Fibroblast of skin of right quadriceps (primary cell): ENCODE measurements around the gene FKBP2.

Experiments used
- DNase-seq: peaks from one replicate; pipeline ENCODE4 v3.0.0-alpha.2; 2013

The FKBP2 gene

DNA sequence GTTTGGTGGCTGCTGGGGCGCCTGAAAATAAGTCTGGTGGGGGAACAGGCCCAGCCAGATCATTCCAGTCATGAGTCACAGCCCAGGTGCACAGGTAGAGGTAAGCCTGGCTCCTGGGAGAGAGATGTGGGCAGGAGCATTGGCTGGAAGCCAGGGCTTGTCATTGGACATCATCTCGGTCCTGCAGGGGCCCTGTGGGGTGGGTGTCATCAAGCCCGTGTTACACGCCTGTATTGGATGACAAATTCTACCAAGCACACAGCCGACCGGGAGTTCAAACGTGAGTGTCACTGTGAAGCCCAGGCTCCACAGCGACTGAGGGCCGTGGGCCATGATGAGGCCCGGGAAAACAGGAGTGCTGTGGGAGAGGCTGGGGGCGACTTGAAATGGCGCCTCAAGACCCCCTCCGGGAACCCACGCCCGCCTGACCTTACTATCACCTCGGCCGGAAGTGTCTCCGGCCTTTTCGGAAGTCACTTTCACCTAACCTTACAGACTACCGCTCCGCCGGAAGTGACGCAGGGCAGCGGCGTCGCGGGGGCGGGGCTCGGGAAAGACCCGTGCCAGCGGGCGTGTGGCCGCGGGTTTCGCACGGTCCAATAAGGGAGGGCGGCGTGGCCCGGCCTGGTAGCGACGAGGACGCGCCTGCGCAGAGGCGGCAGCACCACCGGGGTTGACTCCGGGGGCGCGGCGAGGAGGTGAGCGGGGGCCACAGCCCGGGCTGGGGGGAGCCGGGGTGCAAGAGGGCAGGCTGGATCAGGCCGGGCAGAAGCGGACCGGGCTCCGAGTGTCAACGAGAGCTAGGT, at the start of gene FKBP2:
TSS of gene FKBP2 (plus strand) at position 661 of the 806 bp plus-strand sequence. CDS start 1,293 bp downstream, outside the sequence.
- DNase-seq = peak; percentile 97

- DNase-seq = no peak
These were observed 48.5 kb upstream of the FKBP2 start for GRCh38 chr11:64192434-64192833.

DNA sequence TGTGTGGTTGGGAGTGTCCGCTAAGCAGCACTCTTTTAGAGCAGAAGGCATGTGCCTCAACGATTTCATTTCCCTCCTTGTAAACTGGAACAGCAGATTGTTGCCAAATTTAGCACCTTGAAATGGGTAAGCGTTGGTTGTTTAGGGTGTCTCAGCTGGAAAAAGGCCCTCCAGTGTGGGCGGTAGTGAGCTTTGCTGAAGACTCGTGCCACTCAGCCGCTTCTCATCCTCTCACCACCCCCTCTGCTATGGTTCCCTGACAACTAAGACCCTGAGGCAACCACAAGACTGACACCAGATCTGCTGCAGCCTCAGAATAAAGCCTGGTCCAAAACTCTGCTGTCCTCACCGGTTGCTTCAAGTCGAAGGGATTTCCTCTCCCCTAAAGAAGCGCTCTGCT, 44.3 kb upstream of the FKBP2 start:
- no peak for DNase-seq

DNA sequence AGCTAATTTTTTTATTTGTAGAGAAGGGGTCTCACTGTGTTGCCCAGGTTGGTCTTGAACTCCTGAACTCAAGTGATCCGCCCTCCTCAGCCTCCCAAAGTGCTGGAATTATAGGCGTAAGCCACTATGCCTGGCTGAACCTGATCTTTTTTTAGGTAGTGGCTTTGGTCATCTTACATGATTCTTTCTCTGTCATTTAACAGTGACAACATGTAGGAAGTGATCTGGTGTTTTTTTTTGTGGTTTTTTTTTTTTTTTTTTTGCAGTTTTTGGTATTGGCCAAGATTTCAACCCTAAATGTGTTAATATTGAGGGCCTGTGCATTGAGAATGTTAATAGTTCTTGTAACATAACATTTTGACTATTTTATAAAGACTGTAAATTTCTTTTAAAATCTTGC, 42.4 kb upstream of the FKBP2 start:
- no peak for DNase-seq

- DNase-seq = no peak
These were observed 39.4 kb upstream of the FKBP2 start for GRCh38 chr11:64201543-64201942.

GRCh38 chr11:64202992-64203391, 37.9 kb upstream of the FKBP2 start:
- DNase-seq = no peak

DNA sequence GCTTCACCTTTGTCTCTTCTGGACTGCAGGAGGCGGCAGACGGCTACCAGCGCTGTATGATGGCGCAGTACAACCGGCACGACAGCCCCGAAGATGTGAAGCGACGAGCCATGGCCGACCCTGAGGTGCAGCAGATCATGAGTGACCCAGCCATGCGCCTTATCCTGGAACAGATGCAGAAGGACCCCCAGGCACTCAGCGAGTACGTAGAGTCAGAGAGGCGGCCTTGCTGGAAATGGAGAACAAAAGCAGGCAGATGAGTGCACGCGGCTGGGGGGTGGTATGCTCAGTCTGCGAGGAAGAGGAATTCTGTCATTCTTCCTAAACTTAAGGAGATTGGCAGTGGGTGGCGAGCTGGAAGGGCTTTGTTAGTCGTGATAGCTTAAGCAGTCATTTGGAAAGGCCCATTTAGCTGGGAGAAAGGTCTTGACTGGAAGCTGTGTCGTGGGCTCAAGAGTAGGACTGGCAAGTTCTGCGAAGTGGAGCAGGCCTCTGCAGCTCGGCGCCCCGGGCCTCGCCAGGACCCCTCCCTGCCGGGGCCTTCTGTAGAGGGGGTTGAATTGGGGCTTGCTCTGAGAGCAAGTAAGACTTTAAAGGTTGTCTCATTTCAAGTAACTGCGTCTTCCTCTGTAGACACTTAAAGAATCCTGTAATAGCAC, 37.3 kb upstream of the FKBP2 start:
- no peak for DNase-seq

DNA sequence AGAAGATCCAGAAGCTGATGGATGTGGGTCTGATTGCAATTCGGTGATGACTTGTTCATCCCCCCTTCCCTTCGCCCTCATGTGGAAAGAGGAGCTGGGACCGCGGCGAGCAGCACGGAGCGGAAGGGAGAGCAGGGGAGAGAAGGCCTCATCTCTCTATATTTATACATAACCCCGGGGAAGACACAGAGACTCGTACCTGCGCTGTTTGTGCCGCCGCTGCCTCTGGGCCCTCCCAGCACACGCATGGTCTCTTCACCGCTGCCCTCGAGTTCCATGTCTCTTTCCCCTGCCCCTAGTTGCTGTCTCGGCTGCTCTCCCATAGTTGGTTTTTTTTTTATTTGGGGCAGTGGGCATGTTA, 36.8 kb upstream of the FKBP2 start:
- no peak for DNase-seq

GRCh38 chr11:64204464-64204989, 36.4 kb upstream of the FKBP2 start:
- peak; percentile 95 for DNase-seq

DNA sequence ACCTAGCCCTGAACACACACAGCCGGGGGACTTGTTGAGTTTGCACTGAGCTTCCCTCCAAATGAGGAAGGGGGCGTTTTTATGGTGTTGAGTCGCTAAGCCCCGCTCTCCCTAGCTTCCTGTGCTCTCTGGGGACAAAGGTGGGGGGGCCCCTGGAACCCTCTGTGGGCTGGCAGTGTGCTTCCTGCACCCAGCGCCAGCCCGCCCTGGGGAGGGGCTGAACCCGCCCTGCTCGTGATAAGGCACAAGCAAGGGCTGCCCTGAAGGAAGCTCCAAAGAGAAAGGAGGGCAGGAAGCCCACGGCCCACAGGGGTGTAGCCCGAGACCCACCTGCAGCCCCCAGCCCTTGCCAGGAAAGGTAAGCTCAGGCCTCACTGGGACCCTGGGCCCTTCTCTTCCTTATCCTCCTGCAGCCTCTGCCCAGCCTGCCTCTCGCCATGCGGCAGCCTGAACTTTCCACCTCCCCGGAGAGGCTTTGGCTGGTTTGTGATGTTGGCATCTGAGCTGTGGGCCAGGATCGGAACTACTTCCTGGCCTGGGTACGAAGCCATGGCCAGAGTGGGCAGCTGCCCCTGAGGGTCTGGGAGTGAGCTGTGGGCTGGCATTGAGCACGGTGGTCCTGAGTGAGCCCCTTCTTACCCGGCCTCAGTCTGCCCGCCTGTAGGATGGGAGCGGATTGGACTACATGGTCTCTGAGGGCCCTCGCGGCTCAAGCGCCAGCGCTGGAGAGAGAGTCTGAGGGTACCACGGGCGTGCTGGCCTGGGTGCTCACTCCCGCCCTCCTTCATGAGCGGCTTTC, 34.2 kb upstream of the FKBP2 start, which contains the start of gene FERMT3:
TSS of gene FERMT3 (plus strand) at position 265 of the 799 bp plus-strand sequence. CDS start 644 bp downstream, outside the sequence.
- DNase-seq = no peak

DNA sequence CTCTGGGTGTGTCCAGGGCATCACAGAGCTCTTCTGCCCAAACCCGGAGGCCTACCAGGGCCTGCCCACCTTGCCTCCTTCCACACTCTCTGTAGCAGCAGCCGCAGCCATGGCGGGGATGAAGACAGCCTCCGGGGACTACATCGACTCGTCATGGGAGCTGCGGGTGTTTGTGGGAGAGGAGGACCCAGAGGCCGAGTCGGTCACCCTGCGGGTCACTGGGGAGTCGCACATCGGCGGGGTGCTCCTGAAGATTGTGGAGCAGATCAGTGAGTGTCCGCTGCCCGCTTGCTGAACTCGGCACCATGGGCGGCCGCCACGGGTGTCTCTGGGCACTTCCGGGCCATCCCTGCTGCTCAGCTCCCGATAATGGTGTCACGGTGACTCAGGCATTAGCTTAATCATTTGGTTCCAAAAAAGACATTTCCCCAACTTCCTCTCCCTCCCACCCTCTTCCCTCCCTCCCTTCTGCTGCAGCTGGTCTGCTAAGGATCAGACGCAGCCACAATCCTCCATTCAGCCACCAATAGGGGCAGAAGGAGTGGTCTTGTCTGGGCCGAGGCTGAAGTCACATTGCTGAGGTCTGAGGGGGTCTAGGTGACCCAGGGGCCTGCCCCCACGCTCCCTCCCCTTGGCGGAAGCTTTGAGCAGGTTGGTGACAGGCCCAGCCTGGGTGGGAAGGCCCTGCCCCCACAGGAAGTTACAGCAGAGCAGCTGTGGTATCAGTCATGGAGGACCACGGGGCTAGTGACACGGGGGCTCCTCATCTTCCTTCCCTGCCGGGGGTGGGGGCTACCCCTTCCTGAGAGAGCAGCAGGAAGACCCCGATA, 33.4 kb upstream of the FKBP2 start:
- peak; percentile 80 for DNase-seq

GRCh38 chr11:64208086-64208795, 32.7 kb upstream of the FKBP2 start:
- DNase-seq = no peak

GRCh38 chr11:64208796-64209562, 31.9 kb upstream of the FKBP2 start:
- no peak for DNase-seq

GRCh38 chr11:64209563-64209843, 31.4 kb upstream of the FKBP2 start:
- no peak for DNase-seq

GRCh38 chr11:64210301-64211020, 30.4 kb upstream of the FKBP2 start:
- DNase-seq = no peak

GRCh38 chr11:64211181-64211872, 29.6 kb upstream of the FKBP2 start:
- DNase-seq = no peak

DNA sequence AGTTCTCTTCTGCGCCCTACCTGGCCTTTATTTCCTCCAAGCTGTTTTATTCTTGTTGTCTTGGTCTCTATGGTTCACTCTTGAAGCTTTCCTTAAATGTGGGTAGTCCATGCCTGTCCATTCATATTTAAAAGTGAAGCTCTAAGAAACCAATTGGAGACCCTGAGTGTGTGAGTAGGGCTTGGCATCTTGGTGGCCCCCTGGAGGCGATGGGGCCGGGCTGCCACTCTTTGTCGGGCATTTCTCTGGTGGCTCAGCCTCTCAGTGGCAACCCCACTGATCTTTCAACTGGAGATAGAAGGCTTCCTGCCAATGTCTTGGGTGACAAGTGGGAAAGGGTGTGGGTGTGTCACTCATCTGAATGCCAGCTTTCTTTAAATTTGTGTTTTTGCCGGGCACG, 24.0 kb upstream of the FKBP2 start:
- no peak for DNase-seq

GRCh38 chr11:64218628-64219353, 22.1 kb upstream of the FKBP2 start:
- no peak for DNase-seq

DNA sequence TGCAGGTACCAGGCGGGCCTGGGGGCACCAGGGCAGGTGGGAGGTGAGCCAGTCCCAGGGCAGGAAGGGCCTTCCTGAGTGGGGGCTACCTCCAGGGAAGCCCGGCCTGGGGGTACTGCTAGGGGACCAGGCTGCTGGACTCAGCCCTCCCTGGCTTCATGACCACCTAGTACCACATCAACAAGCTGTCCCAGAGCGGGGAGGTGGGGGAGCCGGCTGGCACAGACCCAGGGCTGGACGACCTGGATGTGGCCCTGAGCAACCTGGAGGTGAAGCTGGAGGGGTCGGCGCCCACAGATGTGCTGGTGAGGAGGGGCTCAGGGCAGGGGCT, 21.6 kb upstream of the FKBP2 start:
- no peak for DNase-seq
